Measurements from ENCODE around the gene FLT3LG. TPM values are rescaled to one million over a fixed set of nuclear protein-coding genes. Genes with fewer than 3 reads are reported as not detected.

FLT3LG gene
- total RNA-seq, 2 experiments from 2014 or later: 112 to 151 TPM

DNA sequence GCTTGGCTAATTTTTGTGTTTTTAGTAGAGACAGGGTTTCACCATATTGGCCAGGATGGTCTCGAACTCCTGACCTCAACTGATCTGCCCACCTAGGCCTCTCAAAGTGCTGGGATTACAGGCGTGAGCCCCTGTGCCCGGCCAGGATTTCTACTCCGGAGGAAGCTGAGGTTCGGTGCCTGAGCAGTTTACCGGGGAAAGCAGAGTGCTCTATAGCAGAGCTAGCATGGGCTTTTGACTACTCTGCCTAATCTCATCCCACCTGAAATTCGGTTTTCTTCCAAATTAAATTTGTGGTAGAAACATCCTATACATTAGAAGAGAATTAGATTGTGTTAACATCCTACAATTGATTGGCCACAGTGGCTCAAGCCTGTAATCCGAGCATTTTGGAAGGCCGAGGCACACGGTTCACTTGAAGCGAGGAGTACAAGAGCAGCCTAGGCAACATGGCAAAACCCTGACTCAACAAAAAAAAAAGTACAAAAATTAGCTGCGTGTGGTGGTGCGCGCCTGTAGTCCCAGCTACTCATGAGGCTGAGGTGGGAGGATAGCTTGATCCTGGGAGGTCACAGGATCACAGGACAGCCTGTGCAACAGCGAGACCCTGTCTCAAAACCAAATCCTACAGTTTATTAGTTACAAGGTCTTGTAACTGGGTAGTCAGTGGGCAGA, 15.0 kb downstream of the FLT3LG start:
- CTCF ChIA-PET: interaction anchor here (0.9 to 3.0 kb wide), 10 partner anchors 8 to 190 kb away, joined by 3 to 19 read pairs (median 6); partner anchors contain the start of genes NOSIP, PRMT1, RPS11 and SCAF1
- Mint-ChIP-seq H3K36me3 (peaks cover 75% of the 10 kb centered on the region), H3K27ac (peak overlapping the region; percentile 94), H3K27me3 (no peaks in the 10 kb centered on the region), H3K4me1 (peaks cover 58% of the 10 kb centered on the region), H3K9me3 (ENCODE audit: low read depth) (no peaks in the 10 kb centered on the region), H3K4me3 (peak overlapping the region; percentile 98)
- no peak for DNase-seq
- ATAC-seq: no peak

DNA sequence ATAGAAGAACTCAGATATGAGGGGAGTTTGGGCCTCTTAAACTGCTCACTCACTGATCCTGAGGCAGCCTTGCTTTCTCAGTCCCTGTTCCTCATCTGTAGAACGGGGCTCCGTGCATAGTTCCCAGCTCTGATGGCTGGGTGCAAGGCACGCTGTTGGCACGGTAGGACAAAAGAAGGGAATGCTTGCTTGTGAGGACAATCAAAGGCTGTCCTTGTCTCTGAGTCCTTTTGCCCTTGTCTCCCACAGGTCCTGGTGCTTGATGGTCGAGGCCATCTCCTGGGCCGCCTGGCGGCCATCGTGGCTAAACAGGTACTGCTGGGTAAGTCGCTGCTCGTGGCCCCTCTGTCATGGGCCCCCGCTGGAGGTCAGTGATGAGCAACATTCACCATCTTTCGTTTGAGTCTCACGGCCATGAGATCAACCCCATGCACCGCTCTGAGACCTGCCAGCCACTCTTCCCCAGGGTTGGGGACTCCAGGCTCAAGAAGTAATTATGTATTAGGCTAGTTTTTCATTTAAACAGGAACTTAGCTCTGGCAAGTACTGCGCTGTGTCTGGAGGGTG, 15.7 kb downstream of the FLT3LG start:
- ATAC-seq: peak; percentile 16
- Mint-ChIP-seq H3K9me3 (ENCODE audit: low read depth) (no peaks in the 10 kb centered on the region), H3K27ac (peak overlapping the region; percentile 94), H3K27me3 (no peaks in the 10 kb centered on the region), H3K4me1 (peaks cover 57% of the 10 kb centered on the region), H3K36me3 (peaks cover 75% of the 10 kb centered on the region), H3K4me3 (peak overlapping the region; percentile 98)
- CTCF ChIA-PET: interaction anchor here (0.9 to 3.0 kb wide), 9 partner anchors 14 to 189 kb away, joined by 3 to 19 read pairs (median 6); partner anchors contain the start of genes FLT3LG, NOSIP and SCAF1
- peak; percentile 77 for DNase-seq

DNA sequence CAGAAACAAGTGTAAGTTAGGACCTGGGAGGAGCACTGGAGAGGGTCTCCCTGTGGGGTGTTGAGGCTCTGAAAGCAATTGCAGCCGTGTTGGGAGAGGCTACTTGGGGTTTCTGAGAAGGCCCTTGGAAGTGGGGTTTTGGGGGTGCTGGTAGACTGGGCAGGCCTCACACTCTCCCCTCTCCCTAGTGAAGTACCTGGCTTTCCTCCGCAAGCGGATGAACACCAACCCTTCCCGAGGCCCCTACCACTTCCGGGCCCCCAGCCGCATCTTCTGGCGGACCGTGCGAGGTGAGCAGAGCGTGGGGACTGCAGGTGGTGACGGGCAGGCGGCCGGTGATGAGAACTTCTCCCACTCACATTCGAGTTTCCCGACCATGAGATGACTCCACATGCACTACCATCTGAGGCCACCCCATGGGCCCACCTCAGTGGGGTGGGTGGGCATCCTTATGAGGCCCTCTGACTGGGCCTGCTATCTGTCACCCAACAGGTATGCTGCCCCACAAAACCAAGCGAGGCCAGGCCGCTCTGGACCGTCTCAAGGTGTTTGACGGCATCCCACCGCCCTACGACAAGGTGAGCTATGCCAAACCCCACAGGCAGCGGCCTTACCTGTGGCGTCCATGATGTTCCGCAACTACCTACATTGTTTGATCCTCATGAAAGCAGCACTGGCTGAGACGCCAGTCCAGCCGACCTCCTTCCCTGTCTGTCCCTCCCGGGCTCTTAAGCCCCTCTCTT, 16.4 kb downstream of the FLT3LG start:
- ATAC-seq: no peak
- DNase-seq: peak; percentile 66
- peaks cover 75% of the 10 kb centered on the region for H3K36me3 Mint-ChIP-seq
- peak overlapping the region; percentile 98 for H3K4me3 Mint-ChIP-seq
- H3K4me1 Mint-ChIP-seq: peaks cover 62% of the 10 kb centered on the region
- CTCF ChIA-PET: interaction anchor here (1.0 to 2.0 kb wide), 4 partner anchors 15 to 189 kb away, joined by 4 to 6 read pairs (median 6); partner anchors contain the start of genes FLT3LG and NOSIP
- H3K27me3 Mint-ChIP-seq: no peaks in the 10 kb centered on the region
- no peaks in the 10 kb centered on the region for H3K9me3 Mint-ChIP-seq (ENCODE audit: low read depth)
- H3K27ac Mint-ChIP-seq: peak overlapping the region; percentile 94

DNA sequence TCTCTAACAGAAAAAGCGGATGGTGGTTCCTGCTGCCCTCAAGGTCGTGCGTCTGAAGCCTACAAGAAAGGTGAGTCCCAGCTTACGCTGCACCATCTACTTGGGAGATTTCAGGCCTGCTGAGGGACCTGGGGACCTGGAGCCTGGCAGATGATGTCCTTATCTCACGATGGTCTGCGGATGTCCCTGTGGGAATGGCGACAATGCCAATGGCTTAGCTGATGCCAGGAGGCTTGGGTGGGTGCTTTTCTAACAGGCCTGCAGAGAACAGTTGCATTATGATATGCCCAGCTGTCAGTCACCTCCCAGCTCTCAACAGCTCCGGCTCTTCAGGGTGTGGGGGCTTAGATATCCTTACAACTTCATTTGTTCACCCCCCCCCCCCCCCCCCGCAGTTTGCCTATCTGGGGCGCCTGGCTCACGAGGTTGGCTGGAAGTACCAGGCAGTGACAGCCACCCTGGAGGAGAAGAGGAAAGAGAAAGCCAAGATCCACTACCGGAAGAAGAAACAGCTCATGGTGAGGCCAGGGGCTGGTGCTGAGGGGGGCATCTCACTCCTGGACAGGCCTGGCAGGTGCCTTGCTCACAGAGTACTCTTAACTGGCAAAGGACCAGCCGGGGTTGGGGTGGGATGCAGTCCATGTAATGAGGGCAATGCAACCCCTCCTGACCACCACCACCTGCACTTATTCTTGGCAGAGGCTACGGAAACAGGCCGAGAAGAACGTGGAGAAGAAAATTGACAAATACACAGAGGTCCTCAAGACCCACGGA, 17.2 kb downstream of the FLT3LG start:
- H3K27me3 Mint-ChIP-seq: no peaks in the 10 kb centered on the region
- no peaks in the 10 kb centered on the region for H3K9me3 Mint-ChIP-seq (ENCODE audit: low read depth)
- peak overlapping the region; percentile 98 for H3K4me3 Mint-ChIP-seq
- H3K36me3 Mint-ChIP-seq: peaks cover 71% of the 10 kb centered on the region
- H3K27ac Mint-ChIP-seq: peak overlapping the region; percentile 94
- CTCF ChIA-PET: interaction anchor here (1.0 to 2.3 kb wide), 3 partner anchors 16 to 21 kb away, joined by 4 to 10 read pairs (median 5); partner anchors contain the start of gene FLT3LG
- ATAC-seq: no peak
- H3K4me1 Mint-ChIP-seq: peaks cover 63% of the 10 kb centered on the region
- DNase-seq: no peak

DNA sequence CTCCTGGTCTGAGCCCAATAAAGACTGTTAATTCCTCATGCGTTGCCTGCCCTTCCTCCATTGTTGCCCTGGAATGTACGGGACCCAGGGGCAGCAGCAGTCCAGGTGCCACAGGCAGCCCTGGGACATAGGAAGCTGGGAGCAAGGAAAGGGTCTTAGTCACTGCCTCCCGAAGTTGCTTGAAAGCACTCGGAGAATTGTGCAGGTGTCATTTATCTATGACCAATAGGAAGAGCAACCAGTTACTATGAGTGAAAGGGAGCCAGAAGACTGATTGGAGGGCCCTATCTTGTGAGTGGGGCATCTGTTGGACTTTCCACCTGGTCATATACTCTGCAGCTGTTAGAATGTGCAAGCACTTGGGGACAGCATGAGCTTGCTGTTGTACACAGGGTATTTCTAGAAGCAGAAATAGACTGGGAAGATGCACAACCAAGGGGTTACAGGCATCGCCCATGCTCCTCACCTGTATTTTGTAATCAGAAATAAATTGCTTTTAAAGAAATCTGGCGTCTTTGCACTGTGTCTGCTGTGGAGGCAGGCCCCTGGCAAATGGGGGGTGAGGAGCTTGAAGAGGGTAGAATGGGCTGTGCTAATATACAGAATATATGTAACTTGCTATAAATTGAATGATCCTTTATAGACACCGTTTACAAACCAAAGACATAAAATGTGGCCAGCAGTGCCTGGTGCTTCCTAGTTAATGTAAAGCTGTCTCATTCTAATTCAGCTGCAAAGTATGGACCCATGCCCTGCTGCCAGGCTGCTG, 18.0 kb downstream of the FLT3LG start:
- DNase-seq (no peak), ATAC-seq (no peak)
- peaks cover 70% of the 10 kb centered on the region for H3K36me3 Mint-ChIP-seq
- peaks cover 59% of the 10 kb centered on the region for H3K4me1 Mint-ChIP-seq
- CTCF ChIA-PET: interaction anchor here (0.8 to 3.0 kb wide), 7 partner anchors 14 to 186 kb away, joined by 3 to 10 read pairs (median 5); partner anchors contain the start of gene FLT3LG
- H3K27ac Mint-ChIP-seq: peak overlapping the region; percentile 78
- no peak overlapping the region for H3K4me3 Mint-ChIP-seq
- H3K9me3 Mint-ChIP-seq (ENCODE audit: low read depth): no peaks in the 10 kb centered on the region
- H3K27me3 Mint-ChIP-seq: no peaks in the 10 kb centered on the region

DNA sequence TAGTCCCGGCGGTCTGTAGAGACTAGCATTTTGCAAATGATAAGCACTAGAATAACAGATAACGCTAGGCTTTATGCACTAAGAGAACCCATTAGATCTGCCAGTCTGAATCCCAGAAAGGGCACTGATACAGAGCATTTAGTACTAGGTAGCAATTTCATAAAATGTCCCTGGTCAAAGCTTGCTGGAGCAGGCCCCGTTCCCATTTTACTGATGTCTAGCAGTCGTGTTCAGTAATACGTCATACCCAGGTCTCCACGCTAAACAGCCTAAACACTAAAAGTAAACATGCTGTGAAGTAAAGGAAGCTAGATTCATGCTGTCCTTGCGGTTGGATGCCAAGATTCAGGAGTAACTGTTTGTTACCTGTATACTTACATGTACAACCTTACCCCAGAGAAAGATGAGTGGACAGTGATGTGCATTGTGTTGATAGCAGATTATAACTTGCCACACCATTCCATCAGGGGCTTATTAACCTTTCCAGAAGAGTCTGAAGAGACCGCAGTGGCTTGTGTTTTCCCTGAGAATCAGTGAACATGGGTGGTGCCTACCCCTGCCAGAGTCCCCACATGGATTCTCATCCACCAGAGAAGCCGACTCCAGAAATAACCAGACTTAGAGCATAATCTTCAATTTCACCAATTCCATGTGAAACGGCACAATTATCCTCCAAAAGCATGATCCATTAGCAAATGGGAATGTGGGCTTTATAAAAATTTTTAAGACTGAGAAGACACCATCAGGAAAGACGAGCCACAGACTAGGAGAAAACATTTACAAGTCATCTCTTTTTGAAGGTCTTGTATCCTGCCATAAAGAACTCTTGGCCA, 18.8 kb downstream of the FLT3LG start:
- H3K27ac Mint-ChIP-seq: peak overlapping the region; percentile 78
- H3K4me1 Mint-ChIP-seq: peaks cover 62% of the 10 kb centered on the region
- DNase-seq (no peak), ATAC-seq (no peak)
- H3K9me3 Mint-ChIP-seq (ENCODE audit: low read depth): no peaks in the 10 kb centered on the region
- H3K27me3 Mint-ChIP-seq: no peaks in the 10 kb centered on the region
- H3K4me3 Mint-ChIP-seq: no peak overlapping the region
- H3K36me3 Mint-ChIP-seq: peaks cover 70% of the 10 kb centered on the region
- CTCF ChIA-PET: interaction anchor here (0.8 to 3.0 kb wide), 7 partner anchors 14 to 185 kb away, joined by 3 to 10 read pairs (median 5); partner anchors contain the start of gene FLT3LG

DNA sequence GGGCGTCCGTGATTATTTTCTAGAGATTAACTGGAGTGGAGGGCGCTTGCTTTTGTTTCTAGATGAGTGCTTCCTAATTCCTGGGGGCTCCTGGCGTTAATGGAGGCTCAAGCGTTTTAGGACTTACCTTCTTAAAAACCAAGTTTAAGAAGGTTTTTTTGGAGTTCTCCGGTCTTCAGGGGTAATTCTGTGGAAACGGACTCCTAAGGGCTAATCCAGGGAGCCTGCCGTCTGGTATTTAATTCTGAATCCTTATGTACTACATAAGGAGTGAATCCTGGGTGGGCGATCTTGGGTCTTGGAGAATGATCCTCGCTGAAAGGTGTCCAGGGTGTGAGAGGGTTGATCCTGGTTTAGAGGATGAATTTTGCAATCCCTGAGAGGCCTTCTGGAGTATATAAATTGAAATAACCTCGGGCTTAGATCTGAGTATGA, 22.6 kb downstream of the FLT3LG start:
- CTCF ChIA-PET: interaction anchor here (1.0 to 2.9 kb wide), 7 partner anchors 8 to 82 kb away, joined by 3 to 9 read pairs (median 4); partner anchors contain the start of genes RCN3 and RPL13A
- Mint-ChIP-seq H3K9me3 (ENCODE audit: low read depth) (no peaks in the 10 kb centered on the region), H3K4me3 (peak overlapping the region; percentile 97), H3K4me1 (peaks cover 66% of the 10 kb centered on the region), H3K36me3 (peaks cover 61% of the 10 kb centered on the region), H3K27ac (peak overlapping the region; percentile 94), H3K27me3 (no peaks in the 10 kb centered on the region)
- no peak for ATAC-seq
- no peak for DNase-seq

DNA sequence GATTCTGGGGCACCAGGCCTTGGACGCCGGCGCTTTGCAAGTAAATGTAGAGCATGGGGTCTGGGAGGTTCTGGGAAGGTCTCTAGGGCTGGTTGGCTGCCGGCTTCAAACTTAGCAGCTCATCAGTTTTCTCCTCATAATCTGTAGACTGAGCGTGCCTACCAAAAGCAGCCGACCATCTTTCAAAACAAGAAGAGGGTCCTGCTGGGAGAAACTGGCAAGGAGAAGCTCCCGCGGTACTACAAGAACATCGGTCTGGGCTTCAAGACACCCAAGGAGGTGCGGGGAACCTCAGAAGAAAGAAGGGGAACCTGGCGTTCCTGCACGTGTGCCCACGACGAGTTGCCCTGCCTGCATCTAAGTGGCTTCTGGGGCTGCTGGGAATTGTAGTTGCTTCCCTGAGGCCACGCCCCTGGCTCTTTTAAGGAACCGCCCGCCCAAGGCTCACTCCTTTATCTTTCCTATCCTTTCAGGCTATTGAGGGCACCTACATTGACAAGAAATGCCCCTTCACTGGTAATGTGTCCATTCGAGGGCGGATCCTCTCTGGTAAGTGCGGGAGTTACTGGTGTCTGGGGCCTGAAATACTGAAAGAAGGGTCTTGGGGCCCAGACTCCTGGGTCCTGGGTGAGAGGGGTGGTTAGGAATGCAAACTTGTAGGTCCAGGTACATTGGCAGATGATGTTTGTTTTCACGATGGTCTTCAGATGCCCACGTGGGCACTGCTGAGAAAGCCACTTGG, 23.2 kb downstream of the FLT3LG start:
- CTCF ChIA-PET: interaction anchor here (1.7 to 2.9 kb wide), 2 partner anchors 9 to 81 kb away, joined by 3 to 9 read pairs; partner anchors contain the start of gene RPL13A
- ATAC-seq (no peak), DNase-seq (peak; percentile 85)
- peak overlapping the region; percentile 97 for H3K4me3 Mint-ChIP-seq
- peaks cover 55% of the 10 kb centered on the region for H3K36me3 Mint-ChIP-seq
- H3K9me3 Mint-ChIP-seq (ENCODE audit: low read depth): no peaks in the 10 kb centered on the region
- H3K4me1 Mint-ChIP-seq: peaks cover 65% of the 10 kb centered on the region
- peak overlapping the region; percentile 94 for H3K27ac Mint-ChIP-seq
- no peaks in the 10 kb centered on the region for H3K27me3 Mint-ChIP-seq

DNA sequence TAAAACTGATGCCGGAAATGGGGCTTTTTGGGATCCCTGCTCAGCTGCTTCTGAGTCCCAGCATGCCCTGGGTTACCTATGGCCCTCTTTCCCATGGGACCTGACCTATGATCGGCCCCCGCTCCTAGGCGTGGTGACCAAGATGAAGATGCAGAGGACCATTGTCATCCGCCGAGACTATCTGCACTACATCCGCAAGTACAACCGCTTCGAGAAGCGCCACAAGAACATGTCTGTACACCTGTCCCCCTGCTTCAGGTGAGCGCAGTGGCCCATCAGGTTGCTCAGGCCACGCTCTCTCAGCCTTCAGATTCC, 23.7 kb downstream of the FLT3LG start:
- Mint-ChIP-seq H3K9me3 (ENCODE audit: low read depth) (no peaks in the 10 kb centered on the region), H3K4me3 (peak overlapping the region; percentile 97), H3K27me3 (no peaks in the 10 kb centered on the region), H3K36me3 (peaks cover 50% of the 10 kb centered on the region), H3K4me1 (peaks cover 65% of the 10 kb centered on the region), H3K27ac (peak overlapping the region; percentile 94)
- DNase-seq (no peak), ATAC-seq (no peak)
- CTCF ChIA-PET: interaction anchor here (0.8 to 2.9 kb wide), 4 partner anchors 10 to 180 kb away, joined by 3 to 9 read pairs (median 4); partner anchors contain the start of gene RPL13A

DNA sequence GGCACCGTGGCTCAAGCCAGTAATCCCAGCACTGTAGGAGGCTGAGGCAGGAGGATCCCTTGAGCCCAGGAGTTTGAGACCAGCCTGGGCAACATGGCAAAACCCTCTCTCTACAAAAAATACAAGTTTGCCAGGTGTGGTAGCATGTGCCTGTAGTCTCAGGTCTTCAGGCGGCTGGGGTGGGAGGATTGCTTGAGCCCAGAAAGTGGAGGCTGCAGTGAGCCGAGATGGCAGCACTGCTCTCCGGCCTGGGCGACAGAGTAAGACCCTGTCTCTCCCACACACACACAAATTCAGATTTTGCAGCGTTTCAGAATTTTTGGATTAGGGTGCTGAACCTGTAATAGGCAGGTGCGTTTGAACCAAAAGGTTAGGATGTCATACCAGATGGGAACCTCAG, 24.5 kb downstream of the FLT3LG start:
- Mint-ChIP-seq H3K4me3 (peak overlapping the region; percentile 97), H3K27ac (peak overlapping the region; percentile 94), H3K36me3 (peaks cover 44% of the 10 kb centered on the region), H3K4me1 (peaks cover 63% of the 10 kb centered on the region), H3K9me3 (ENCODE audit: low read depth) (no peaks in the 10 kb centered on the region), H3K27me3 (no peaks in the 10 kb centered on the region)
- ATAC-seq: no peak
- CTCF ChIA-PET: interaction anchor here (0.8 to 2.3 kb wide), 6 partner anchors 17 to 180 kb away, joined by 3 to 8 read pairs (median 4); partner anchors contain the start of gene FLT3LG
- DNase-seq: no peak

Data from activated CD8-positive, alpha-beta memory T cell treated with anti-CD3 and anti-CD28 coated beads, Interleukin-2, amount 10 ng/mL, durations not matched to agents 7 days and 5 days (primary cell).